HepG2 (cell line): Measurements from ENCODE around the gene CIAO3. TPM values are rescaled to one million over a fixed set of nuclear protein-coding genes. Genes with fewer than 3 reads are reported as not detected.

Source experiments
- CAMTA2 ChIP-seq: sonication (generic); formaldehyde crosslinking; IDR thresholded peaks from 2 replicates; pipeline ENCODE4 v1.4.0; 2020; ENCODE audit warnings: mild to moderate bottlenecking, missing genetic modification reagents, borderline replicate concordance
- CHD4 ChIP-seq: fragments of 200-600 bp; sonication (generic); IDR thresholded peaks from 2 replicates; pipeline ENCODE4 v1.7.0; 2017; ENCODE audit warnings: mild to moderate bottlenecking, low read length, borderline replicate concordance
- EZH2 ChIP-seq: conservative IDR thresholded peaks from 2 replicates; pipeline ENCODE4 v1.6.1; 2012; ENCODE audit warnings: mild to moderate bottlenecking, low read depth, low read length, moderate library complexity
- HDAC1 ChIP-seq: sonication (generic); formaldehyde crosslinking; IDR thresholded peaks from 2 replicates; pipeline ENCODE4 v1.5.1; 2020; ENCODE audit warnings: mild to moderate bottlenecking, missing genetic modification reagents
- HNRNPL ChIP-seq: fragments of 200-400 bp; formaldehyde crosslinking; IDR thresholded peaks from 2 replicates; pipeline ENCODE4 v1.6.1; 2017; ENCODE audit warnings: mild to moderate bottlenecking, low read depth, low read length
- MLLT10 ChIP-seq: sonication (generic); formaldehyde crosslinking; IDR thresholded peaks from 2 replicates; pipeline ENCODE4 v1.4.0; 2020; ENCODE audit warnings: missing genetic modification reagents
- REPIN1 ChIP-seq: sonication (generic); formaldehyde crosslinking; IDR thresholded peaks from 2 replicates; pipeline ENCODE4 v1.8.0; 2022; ENCODE audit warnings: missing genetic modification reagents, low read depth, mild to moderate bottlenecking, borderline replicate concordance
- TBX3 ChIP-seq: fragments of 450-650 bp; IDR thresholded peaks from 2 replicates; pipeline ENCODE4 v1.6.1; 2017; ENCODE audit warnings: antibody characterized with exemption, mild to moderate bottlenecking, inconsistent platforms, borderline replicate concordance
- TCF12 ChIP-seq, 2 experiments: fragments of 450-650 bp in 1 of 2; sonication (generic) in 1 of 2; formaldehyde crosslinking in 1 of 2; IDR thresholded peaks; 2 replicates each; pipeline versions ENCODE4 v1.6.1 to v1.8.0; 2017 to 2022; ENCODE audit warnings: antibody characterized with exemption in 1 of 2, mild to moderate bottlenecking in 1 of 2, missing genetic modification reagents in 1 of 2, moderate library complexity in 1 of 2
- ZNF20 ChIP-seq: sonication (generic); formaldehyde crosslinking; IDR thresholded peaks from 2 replicates; pipeline ENCODE4 v1.4.0; 2020; ENCODE audit warnings: mild to moderate bottlenecking, moderate library complexity, missing genetic modification reagents
- ZNF724P ChIP-seq: sonication (generic); formaldehyde crosslinking; IDR thresholded peaks from 2 replicates; pipeline ENCODE4 v1.8.0; 2022; ENCODE audit warnings: missing genetic modification reagents, borderline replicate concordance
- polyA plus RNA-seq, 8 experiments: library from polyadenylated mRNA; depleted of rRNA in 3 of 8; stranded (reverse) in 7 of 8; unstranded in 1 of 8; fragments of >200 nt; fragmentation: Illumina TruSeq in 4 of 8; extraction: Trizol in 4 of 8; gene quantifications; 2 replicates each; pipeline versions ENCODE4 v1.2.1 to v1.2.3, GENCODE V29; 2011 to 2016; ENCODE audit warnings: low read depth in 4 of 8, missing spikeins in 1 of 8, mixed read lengths in 1 of 8; ENCODE audit not compliant: insufficient read depth in 1 of 8
- total RNA-seq, 5 experiments: library from RNA; depleted of rRNA; stranded (reverse); fragments of >200 nt; fragmentation: Illumina TruSeq; extraction: Trizol; gene quantifications; 2 replicates each; pipeline ENCODE4 v1.2.3, GENCODE V29; 2016; ENCODE audit warnings: low read depth in 1 of 5
- TF ChIP-seq, protein P1 (sequence below): sonication (generic); formaldehyde crosslinking; IDR thresholded peaks from 2 replicates; pipeline ENCODE4 v1.8.1; 2022; ENCODE audit warnings: low read depth, mild to moderate bottlenecking, missing genetic modification reagents
- TF ChIP-seq, protein P2 (sequence below): sonication (generic); formaldehyde crosslinking; IDR thresholded peaks from 2 replicates; pipeline ENCODE4 v1.4.0; 2020; ENCODE audit warnings: missing genetic modification reagents
- TF ChIP-seq, protein P3 (sequence below): sonication (generic); formaldehyde crosslinking; IDR thresholded peaks from 2 replicates; pipeline ENCODE4 v1.4.0; 2020; ENCODE audit warnings: missing genetic modification reagents

CIAO3 gene
- total and polyA plus RNA-seq, 2 of the 13 experiments (the other 11 are each of a cell fraction or from before 2014, with no cell fraction given), result 21.7 to 25.0 TPM

DNA sequence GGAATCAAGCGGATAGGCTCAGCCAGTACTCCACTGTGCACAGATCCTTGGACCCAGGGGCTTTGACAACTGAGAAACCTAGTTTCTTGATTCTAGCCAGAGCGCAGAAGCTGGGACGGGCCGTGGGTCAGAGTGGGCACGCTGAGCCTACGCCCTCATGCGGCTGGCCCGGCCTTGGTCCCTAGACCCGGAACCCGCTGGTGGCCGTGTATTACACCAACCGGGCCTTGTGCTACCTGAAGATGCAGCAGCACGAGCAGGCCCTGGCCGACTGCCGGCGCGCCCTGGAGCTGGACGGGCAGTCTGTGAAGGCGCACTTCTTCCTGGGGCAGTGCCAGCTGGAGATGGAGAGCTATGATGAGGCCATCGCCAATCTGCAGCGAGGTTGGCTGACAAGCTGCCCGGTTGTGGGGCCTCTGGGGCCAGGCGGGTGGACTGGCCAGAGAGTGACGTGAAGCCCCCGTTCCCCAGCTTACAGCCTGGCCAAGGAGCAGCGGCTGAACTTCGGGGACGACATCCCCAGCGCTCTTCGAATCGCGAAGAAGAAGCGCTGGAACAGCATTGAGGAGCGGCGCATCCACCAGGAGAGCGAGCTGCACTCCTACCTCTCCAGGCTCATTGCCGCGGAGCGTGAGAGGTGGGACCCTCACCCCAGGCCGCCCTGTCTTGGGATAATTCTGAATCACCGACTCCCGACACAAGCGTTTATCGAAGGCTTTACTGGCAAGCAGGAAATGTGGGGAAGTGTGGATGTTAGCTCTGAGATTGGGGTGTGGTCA, 59.6 kb downstream of the CIAO3 start (continued):
- TF ChIP-seq, protein P1, sequence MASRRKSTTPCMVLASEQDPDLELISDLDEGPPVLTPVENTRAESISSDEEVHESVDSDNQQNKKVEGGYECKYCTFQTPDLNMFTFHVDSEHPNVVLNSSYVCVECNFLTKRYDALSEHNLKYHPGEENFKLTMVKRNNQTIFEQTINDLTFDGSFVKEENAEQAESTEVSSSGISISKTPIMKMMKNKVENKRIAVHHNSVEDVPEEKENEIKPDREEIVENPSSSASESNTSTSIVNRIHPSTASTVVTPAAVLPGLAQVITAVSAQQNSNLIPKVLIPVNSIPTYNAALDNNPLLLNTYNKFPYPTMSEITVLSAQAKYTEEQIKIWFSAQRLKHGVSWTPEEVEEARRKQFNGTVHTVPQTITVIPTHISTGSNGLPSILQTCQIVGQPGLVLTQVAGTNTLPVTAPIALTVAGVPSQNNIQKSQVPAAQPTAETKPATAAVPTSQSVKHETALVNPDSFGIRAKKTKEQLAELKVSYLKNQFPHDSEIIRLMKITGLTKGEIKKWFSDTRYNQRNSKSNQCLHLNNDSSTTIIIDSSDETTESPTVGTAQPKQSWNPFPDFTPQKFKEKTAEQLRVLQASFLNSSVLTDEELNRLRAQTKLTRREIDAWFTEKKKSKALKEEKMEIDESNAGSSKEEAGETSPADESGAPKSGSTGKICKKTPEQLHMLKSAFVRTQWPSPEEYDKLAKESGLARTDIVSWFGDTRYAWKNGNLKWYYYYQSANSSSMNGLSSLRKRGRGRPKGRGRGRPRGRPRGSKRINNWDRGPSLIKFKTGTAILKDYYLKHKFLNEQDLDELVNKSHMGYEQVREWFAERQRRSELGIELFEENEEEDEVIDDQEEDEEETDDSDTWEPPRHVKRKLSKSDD, result no peak
- peak; percentile 60; the same call in 1 of the 2 replicates for TF ChIP-seq HDAC1 (CRISPR knock-in tag)
- TF ChIP-seq TBX3, result no peak
- TF ChIP-seq ZNF20 (CRISPR knock-in tag), result no peak
- no peak for TF ChIP-seq EZH2
- no peak for TF ChIP-seq TCF12 (IDR thresholded peaks at IDR 0.05)
- no peak; the same call in 1 of the 2 replicates for TF ChIP-seq TCF12 (CRISPR knock-in tag; IDR thresholded peaks at IDR 0.05)
- TF ChIP-seq MLLT10 (CRISPR knock-in tag), result no peak
- no peak for TF ChIP-seq CHD4
- TF ChIP-seq, protein P2, sequence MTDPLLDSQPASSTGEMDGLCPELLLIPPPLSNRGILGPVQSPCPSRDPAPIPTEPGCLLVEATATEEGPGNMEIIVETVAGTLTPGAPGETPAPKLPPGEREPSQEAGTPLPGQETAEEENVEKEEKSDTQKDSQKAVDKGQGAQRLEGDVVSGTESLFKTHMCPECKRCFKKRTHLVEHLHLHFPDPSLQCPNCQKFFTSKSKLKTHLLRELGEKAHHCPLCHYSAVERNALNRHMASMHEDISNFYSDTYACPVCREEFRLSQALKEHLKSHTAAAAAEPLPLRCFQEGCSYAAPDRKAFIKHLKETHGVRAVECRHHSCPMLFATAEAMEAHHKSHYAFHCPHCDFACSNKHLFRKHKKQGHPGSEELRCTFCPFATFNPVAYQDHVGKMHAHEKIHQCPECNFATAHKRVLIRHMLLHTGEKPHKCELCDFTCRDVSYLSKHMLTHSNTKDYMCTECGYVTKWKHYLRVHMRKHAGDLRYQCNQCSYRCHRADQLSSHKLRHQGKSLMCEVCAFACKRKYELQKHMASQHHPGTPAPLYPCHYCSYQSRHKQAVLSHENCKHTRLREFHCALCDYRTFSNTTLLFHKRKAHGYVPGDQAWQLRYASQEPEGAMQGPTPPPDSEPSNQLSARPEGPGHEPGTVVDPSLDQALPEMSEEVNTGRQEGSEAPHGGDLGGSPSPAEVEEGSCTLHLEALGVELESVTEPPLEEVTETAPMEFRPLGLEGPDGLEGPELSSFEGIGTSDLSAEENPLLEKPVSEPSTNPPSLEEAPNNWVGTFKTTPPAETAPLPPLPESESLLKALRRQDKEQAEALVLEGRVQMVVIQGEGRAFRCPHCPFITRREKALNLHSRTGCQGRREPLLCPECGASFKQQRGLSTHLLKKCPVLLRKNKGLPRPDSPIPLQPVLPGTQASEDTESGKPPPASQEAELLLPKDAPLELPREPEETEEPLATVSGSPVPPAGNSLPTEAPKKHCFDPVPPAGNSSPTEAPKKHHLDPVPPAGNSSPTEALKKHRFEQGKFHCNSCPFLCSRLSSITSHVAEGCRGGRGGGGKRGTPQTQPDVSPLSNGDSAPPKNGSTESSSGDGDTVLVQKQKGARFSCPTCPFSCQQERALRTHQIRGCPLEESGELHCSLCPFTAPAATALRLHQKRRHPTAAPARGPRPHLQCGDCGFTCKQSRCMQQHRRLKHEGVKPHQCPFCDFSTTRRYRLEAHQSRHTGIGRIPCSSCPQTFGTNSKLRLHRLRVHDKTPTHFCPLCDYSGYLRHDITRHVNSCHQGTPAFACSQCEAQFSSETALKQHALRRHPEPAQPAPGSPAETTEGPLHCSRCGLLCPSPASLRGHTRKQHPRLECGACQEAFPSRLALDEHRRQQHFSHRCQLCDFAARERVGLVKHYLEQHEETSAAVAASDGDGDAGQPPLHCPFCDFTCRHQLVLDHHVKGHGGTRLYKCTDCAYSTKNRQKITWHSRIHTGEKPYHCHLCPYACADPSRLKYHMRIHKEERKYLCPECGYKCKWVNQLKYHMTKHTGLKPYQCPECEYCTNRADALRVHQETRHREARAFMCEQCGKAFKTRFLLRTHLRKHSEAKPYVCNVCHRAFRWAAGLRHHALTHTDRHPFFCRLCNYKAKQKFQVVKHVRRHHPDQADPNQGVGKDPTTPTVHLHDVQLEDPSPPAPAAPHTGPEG, result no peak
- no peak for TF ChIP-seq CAMTA2 (CRISPR knock-in tag)
- TF ChIP-seq, protein P3, sequence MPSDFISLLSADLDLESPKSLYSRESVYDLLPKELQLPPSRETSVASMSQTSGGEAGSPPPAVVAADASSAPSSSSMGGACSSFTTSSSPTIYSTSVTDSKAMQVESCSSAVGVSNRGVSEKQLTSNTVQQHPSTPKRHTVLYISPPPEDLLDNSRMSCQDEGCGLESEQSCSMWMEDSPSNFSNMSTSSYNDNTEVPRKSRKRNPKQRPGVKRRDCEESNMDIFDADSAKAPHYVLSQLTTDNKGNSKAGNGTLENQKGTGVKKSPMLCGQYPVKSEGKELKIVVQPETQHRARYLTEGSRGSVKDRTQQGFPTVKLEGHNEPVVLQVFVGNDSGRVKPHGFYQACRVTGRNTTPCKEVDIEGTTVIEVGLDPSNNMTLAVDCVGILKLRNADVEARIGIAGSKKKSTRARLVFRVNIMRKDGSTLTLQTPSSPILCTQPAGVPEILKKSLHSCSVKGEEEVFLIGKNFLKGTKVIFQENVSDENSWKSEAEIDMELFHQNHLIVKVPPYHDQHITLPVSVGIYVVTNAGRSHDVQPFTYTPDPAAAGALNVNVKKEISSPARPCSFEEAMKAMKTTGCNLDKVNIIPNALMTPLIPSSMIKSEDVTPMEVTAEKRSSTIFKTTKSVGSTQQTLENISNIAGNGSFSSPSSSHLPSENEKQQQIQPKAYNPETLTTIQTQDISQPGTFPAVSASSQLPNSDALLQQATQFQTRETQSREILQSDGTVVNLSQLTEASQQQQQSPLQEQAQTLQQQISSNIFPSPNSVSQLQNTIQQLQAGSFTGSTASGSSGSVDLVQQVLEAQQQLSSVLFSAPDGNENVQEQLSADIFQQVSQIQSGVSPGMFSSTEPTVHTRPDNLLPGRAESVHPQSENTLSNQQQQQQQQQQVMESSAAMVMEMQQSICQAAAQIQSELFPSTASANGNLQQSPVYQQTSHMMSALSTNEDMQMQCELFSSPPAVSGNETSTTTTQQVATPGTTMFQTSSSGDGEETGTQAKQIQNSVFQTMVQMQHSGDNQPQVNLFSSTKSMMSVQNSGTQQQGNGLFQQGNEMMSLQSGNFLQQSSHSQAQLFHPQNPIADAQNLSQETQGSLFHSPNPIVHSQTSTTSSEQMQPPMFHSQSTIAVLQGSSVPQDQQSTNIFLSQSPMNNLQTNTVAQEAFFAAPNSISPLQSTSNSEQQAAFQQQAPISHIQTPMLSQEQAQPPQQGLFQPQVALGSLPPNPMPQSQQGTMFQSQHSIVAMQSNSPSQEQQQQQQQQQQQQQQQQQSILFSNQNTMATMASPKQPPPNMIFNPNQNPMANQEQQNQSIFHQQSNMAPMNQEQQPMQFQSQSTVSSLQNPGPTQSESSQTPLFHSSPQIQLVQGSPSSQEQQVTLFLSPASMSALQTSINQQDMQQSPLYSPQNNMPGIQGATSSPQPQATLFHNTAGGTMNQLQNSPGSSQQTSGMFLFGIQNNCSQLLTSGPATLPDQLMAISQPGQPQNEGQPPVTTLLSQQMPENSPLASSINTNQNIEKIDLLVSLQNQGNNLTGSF (CRISPR knock-in tag), result no peak
- TF ChIP-seq ZNF724P (CRISPR knock-in tag), result 0 out of 2 replicates have a peak, but pooled peaks have one; percentile 16
- TF ChIP-seq REPIN1, result no peak
- TF ChIP-seq HNRNPL, result 0 out of 2 replicates have a peak, but pooled peaks have one; percentile 61
